ENCODE results near the gene NR6A1. TPM values are rescaled to one million over a fixed set of nuclear protein-coding genes. Genes with fewer than 3 reads are reported as not detected.

The NR6A1 gene
- total RNA-seq, 1 experiment from 2014 or later, result 164 TPM

DNA sequence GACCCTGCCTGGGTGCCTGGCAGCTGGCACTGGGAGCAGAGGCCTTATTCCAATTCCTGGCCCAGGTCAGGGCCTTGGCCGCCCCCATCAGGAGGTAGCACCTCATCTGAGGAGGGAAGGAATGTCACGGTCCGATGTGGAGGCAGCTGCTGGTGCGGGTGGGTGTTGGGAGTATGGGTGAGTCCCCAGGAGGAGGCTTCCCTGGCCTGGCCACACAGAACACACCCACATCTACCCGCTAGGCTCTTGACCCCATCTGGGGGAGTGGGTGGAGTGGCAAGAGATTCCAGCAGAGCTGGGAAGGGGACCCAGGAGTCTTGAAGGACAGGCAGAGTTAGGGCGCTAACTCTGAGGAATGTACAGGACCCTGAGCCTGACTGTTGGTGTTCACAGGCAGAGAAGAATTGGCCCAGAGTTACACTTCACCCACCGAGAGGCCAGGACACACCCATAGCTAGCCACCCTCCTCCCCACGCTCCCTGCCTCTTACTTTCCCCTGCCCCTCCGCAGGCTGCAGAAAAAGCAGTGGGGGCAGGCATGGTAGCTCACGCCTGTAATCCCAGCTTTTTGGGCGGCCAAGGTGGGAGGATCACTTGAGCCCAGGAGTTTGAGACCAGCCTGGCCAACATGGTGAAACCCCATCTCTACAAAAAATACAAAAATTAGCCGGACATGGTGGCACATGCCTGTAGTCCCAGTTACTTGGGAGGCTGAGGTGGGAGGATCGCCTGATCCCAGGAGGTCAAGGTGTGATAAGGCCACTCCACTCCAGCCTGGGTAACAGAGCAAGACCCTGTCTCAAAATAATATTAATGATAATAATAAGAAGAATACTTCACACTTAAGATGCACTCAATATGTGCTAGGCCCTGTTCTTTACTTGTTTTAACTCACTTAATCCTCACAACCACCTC, 11.8 kb upstream of the NR6A1 start:
- Mint-ChIP-seq H3K9me3 (no peaks in the 10 kb centered on the region), H3K4me3 (no peak overlapping the region), H3K27me3 (ENCODE audit: low read depth) (peaks cover 7% of the 10 kb centered on the region), H3K36me3 (no peaks in the 10 kb centered on the region), H3K27ac (no peak overlapping the region), H3K4me1 (peaks cover 18% of the 10 kb centered on the region)
- CTCF ChIA-PET, result interaction anchor here (0.6 to 2.6 kb wide), 8 partner anchors 8 to 73 kb away, joined by 3 to 15 read pairs (median 4); partner anchors contain the start of genes NR6A1 and WDR38
- DNase-seq (ENCODE audit: low spot score) (peak; percentile 14), ATAC-seq (peak; percentile 8)
- POLR2A ChIA-PET, result no interaction called here
- TF ChIP-seq GTF2I (CRISPR knock-in tag; conservative IDR thresholded peaks at IDR 0.05) (no peak), MYBL2 (CRISPR knock-in tag; IDR thresholded peaks at IDR 0.05) (no peak), ZNF671 (CRISPR knock-in tag; IDR thresholded peaks at IDR 0.05) (no peak), SMAD3 (CRISPR knock-in tag; IDR thresholded peaks at IDR 0.05; ENCODE audit: borderline replicate concordance) (no peak), ATF1 (CRISPR knock-in tag; IDR thresholded peaks at IDR 0.05) (no peak), ZBTB21 (CRISPR knock-in tag; IDR thresholded peaks at IDR 0.05; ENCODE audit: borderline replicate concordance) (no peak), NR2C2 (CRISPR knock-in tag; IDR thresholded peaks at IDR 0.05) (no peak), ZNF263 (CRISPR knock-in tag; IDR thresholded peaks at IDR 0.05; ENCODE audit: low read depth) (no peak)
- TF ChIP-seq, protein P1, sequence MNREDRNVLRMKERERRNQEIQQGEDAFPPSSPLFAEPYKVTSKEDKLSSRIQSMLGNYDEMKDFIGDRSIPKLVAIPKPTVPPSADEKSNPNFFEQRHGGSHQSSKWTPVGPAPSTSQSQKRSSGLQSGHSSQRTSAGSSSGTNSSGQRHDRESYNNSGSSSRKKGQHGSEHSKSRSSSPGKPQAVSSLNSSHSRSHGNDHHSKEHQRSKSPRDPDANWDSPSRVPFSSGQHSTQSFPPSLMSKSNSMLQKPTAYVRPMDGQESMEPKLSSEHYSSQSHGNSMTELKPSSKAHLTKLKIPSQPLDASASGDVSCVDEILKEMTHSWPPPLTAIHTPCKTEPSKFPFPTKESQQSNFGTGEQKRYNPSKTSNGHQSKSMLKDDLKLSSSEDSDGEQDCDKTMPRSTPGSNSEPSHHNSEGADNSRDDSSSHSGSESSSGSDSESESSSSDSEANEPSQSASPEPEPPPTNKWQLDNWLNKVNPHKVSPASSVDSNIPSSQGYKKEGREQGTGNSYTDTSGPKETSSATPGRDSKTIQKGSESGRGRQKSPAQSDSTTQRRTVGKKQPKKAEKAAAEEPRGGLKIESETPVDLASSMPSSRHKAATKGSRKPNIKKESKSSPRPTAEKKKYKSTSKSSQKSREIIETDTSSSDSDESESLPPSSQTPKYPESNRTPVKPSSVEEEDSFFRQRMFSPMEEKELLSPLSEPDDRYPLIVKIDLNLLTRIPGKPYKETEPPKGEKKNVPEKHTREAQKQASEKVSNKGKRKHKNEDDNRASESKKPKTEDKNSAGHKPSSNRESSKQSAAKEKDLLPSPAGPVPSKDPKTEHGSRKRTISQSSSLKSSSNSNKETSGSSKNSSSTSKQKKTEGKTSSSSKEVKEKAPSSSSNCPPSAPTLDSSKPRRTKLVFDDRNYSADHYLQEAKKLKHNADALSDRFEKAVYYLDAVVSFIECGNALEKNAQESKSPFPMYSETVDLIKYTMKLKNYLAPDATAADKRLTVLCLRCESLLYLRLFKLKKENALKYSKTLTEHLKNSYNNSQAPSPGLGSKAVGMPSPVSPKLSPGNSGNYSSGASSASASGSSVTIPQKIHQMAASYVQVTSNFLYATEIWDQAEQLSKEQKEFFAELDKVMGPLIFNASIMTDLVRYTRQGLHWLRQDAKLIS (CRISPR knock-in tag; IDR thresholded peaks at IDR 0.05; ENCODE audit: borderline replicate concordance), result no peak
- TF ChIP-seq, protein P2, sequence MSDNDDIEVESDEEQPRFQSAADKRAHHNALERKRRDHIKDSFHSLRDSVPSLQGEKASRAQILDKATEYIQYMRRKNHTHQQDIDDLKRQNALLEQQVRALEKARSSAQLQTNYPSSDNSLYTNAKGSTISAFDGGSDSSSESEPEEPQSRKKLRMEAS (CRISPR knock-in tag; IDR thresholded peaks at IDR 0.05), result no peak

DNA sequence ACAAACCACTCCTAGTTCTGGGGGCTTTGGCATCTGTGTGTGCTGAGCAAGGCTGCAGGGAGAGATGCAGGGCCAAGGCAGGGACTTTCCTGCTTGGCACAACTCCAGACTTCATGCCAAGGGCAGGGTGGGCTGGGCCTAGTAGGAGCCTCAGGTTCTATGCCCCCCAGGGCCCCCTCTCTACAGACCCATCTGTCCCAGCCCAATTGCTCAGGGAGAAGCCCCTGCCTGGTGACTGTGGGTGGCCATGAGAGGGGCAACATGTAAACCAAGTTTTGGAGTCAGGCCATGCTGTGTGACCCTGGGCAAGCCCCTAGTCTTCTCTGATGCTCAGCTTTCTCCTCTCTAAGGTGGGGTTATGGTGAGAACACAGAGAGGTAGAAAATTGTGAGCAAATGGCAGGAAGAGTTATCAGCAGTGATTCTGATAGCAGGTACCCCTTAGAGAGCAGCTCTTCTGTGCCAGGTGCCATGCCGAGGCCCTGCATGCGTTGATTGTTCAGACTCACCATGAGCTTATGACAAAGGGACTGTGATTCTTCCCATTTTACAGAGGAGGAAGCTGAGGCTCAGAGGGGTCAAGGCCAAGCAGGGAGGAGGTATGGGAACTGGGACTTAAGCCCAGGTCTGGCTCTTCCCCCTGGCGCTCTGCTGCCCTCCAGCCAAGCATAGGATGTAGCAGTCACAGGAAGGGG, 11.0 kb upstream of the NR6A1 start:
- H3K4me3 Mint-ChIP-seq, result no peak overlapping the region
- ATAC-seq (no peak), DNase-seq (ENCODE audit: low spot score) (peak; percentile 6)
- H3K27ac Mint-ChIP-seq, result no peak overlapping the region
- peaks cover 20% of the 10 kb centered on the region for H3K4me1 Mint-ChIP-seq
- TF ChIP-seq GTF2I (CRISPR knock-in tag; conservative IDR thresholded peaks at IDR 0.05) (0 out of 2 replicates have a peak, but pooled peaks have one; percentile 47), RORB (CRISPR knock-in tag; IDR thresholded peaks at IDR 0.05) (no peak)
- TF ChIP-seq, protein P3, sequence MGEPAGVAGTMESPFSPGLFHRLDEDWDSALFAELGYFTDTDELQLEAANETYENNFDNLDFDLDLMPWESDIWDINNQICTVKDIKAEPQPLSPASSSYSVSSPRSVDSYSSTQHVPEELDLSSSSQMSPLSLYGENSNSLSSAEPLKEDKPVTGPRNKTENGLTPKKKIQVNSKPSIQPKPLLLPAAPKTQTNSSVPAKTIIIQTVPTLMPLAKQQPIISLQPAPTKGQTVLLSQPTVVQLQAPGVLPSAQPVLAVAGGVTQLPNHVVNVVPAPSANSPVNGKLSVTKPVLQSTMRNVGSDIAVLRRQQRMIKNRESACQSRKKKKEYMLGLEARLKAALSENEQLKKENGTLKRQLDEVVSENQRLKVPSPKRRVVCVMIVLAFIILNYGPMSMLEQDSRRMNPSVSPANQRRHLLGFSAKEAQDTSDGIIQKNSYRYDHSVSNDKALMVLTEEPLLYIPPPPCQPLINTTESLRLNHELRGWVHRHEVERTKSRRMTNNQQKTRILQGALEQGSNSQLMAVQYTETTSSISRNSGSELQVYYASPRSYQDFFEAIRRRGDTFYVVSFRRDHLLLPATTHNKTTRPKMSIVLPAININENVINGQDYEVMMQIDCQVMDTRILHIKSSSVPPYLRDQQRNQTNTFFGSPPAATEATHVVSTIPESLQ (CRISPR knock-in tag; IDR thresholded peaks at IDR 0.05), result 0 out of 2 replicates have a peak, but pooled peaks have one; percentile 17
- POLR2A ChIA-PET, result no interaction called here
- no peaks in the 10 kb centered on the region for H3K9me3 Mint-ChIP-seq
- CTCF ChIA-PET, result interaction anchor here (0.6 to 2.6 kb wide), 8 partner anchors 7 to 74 kb away, joined by 3 to 15 read pairs (median 4); partner anchors contain the start of genes NR6A1 and WDR38
- no peaks in the 10 kb centered on the region for H3K36me3 Mint-ChIP-seq
- H3K27me3 Mint-ChIP-seq (ENCODE audit: low read depth), result peaks cover 13% of the 10 kb centered on the region

DNA sequence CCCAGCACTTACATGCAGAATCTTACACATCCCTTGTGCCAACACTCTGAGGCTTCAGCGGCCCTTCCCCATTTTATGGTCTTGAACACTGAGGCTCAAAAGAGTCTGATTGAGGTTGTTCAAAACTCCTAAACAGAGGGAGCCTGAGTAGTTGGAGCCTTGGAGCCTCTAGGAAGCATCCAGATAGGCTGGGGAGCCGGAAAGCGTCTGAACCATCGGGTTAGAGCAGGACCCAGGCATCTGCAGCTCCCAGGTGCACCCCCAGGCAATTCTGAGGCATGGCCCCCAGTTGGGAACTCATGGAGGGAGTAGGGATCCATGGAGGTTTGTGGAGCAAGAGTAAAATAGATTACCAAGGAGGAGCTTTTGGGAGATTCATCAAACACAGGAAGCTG, 9.6 kb upstream of the NR6A1 start:
- Mint-ChIP-seq H3K27ac (no peak overlapping the region), H3K36me3 (no peaks in the 10 kb centered on the region), H3K9me3 (no peaks in the 10 kb centered on the region), H3K4me1 (peaks cover 26% of the 10 kb centered on the region), H3K4me3 (no peak overlapping the region), H3K27me3 (ENCODE audit: low read depth) (peaks cover 23% of the 10 kb centered on the region)
- POLR2A ChIA-PET, result interaction anchor here (1.8 kb wide), 1 partner anchor 76 kb away, joined by 4 read pairs; no protein-coding TSS in a partner anchor
- DNase-seq (ENCODE audit: low spot score), result peak; percentile 3
- CTCF ChIA-PET, result interaction anchor here (0.7 to 2.6 kb wide), 3 partner anchors 10 to 75 kb away, joined by 3 to 15 read pairs (median 4); partner anchors contain the start of gene NR6A1
- TF ChIP-seq SMAD4 (CRISPR knock-in tag; IDR thresholded peaks at IDR 0.05), result no peak
- no peak for TF ChIP-seq MXD4 (CRISPR knock-in tag; IDR thresholded peaks at IDR 0.05; ENCODE audit: borderline replicate concordance)
- no peak for TF ChIP-seq TCF7 (CRISPR knock-in tag; IDR thresholded peaks at IDR 0.05; ENCODE audit: low read depth)
- no peak for ATAC-seq

Data from WTC11 (cell line).